ENCODE results near the gene MC3R.
"Not testable (repeated sequence)": the region's sequence is repeated elsewhere in the genome, so short reads cannot be mapped to it uniquely, and the experiment has no call there.

Gene MC3R

GRCh38 chr20:56247954-56248782 lies at the start of gene MC3R:
MC3R (plus strand) TSS chr20:56248732; CDS start chr20:56248844, 112 bp downstream.
- no peak for DNase-seq

GRCh38 chr20:56200456-56200855 lies 48.1 kb upstream of the MC3R start:
- DNase-seq, result no peak

- no peak for DNase-seq
These were observed 45.9 kb upstream of the MC3R start for GRCh38 chr20:56202493-56203077.

- no peak for DNase-seq
These were observed 44.3 kb upstream of the MC3R start for GRCh38 chr20:56204206-56204605.

GRCh38 chr20:56205346-56205745 lies 43.2 kb upstream of the MC3R start:
- no peak for DNase-seq

GRCh38 chr20:56207656-56208055 lies 40.9 kb upstream of the MC3R start:
- no peak for DNase-seq

GRCh38 chr20:56208121-56208520 lies 40.4 kb upstream of the MC3R start:
- DNase-seq, result no peak

- no peak for DNase-seq
These were observed 37.5 kb upstream of the MC3R start for GRCh38 chr20:56211051-56211450.

- no peak for DNase-seq
These were observed 36.4 kb upstream of the MC3R start for GRCh38 chr20:56212091-56212490.

GRCh38 chr20:56213321-56213720 lies 35.2 kb upstream of the MC3R start:
- no peak for DNase-seq

- DNase-seq, result no peak
These were observed 33.4 kb upstream of the MC3R start for GRCh38 chr20:56215115-56215514.

- DNase-seq, result no peak
These were observed 30.7 kb upstream of the MC3R start for GRCh38 chr20:56217829-56218228.

GRCh38 chr20:56221186-56221585 lies 27.3 kb upstream of the MC3R start:
- not testable (repeated sequence) for DNase-seq

- DNase-seq, result no peak
These were observed 26.3 kb upstream of the MC3R start for GRCh38 chr20:56222201-56222600.

- no peak for DNase-seq
These were observed 25.6 kb upstream of the MC3R start for GRCh38 chr20:56222945-56223344.

GRCh38 chr20:56223352-56223751 lies 25.2 kb upstream of the MC3R start:
- no peak for DNase-seq

- DNase-seq, result no peak
These were observed 20.5 kb upstream of the MC3R start for GRCh38 chr20:56228021-56228420.

GRCh38 chr20:56229812-56230211 lies 18.7 kb upstream of the MC3R start:
- DNase-seq, result no peak

- no peak for DNase-seq
These were observed 14.4 kb upstream of the MC3R start for GRCh38 chr20:56234110-56234509.

GRCh38 chr20:56237335-56237734 lies 11.2 kb upstream of the MC3R start:
- no peak for DNase-seq

- no peak for DNase-seq
These were observed 4.3 kb upstream of the MC3R start for GRCh38 chr20:56244259-56244658.

GRCh38 chr20:56245761-56246160 lies 2.8 kb upstream of the MC3R start:
- no peak for DNase-seq

- DNase-seq, result no peak
These were observed 868 bp downstream of the MC3R start for GRCh38 chr20:56249244-56249955.

GRCh38 chr20:56249956-56250355 lies 1.4 kb downstream of the MC3R start:
- no peak for DNase-seq

Data from GOT3 (cell line).